ENCODE measurements around the gene PROM1. TPM values are rescaled to one million over a fixed set of nuclear protein-coding genes. Genes with fewer than 3 reads are reported as not detected.

The PROM1 gene
- total RNA-seq, 1 donor from 2014 or later, result 30.3 TPM

DNA sequence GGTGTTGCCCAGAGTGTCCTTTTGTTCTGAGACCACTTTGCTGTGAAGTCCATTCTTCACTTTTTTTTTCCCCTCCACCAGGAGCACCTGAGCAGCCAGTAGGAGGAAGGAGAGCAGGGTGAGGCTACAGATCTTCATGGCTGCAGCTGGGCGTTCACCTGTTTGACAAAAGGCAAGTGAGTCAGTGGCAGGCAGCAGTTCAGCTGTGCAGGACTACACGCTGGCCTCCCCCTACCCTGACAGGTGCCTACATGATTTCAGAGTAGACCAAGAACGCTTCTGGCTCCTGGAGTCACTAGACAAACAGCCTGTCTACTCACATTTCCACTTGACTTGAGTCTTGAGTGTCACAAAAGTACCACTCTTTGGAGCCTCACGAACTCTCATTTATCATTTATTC lies 147.3 kb downstream of the PROM1 start:
- H3K27ac Mint-ChIP-seq, result peak overlapping the region; percentile 30
- no peak for DNase-seq (ENCODE audit: extremely low spot score, unreplicated experiment)
- H3K4me1 Mint-ChIP-seq (ENCODE audit: unreplicated experiment), result peaks cover 7% of the 10 kb centered on the region
- no peaks in the 10 kb centered on the region for H3K36me3 Mint-ChIP-seq
- peak overlapping the region; percentile 33 for H3K4me3 Mint-ChIP-seq
- TF ChIP-seq, protein P1, sequence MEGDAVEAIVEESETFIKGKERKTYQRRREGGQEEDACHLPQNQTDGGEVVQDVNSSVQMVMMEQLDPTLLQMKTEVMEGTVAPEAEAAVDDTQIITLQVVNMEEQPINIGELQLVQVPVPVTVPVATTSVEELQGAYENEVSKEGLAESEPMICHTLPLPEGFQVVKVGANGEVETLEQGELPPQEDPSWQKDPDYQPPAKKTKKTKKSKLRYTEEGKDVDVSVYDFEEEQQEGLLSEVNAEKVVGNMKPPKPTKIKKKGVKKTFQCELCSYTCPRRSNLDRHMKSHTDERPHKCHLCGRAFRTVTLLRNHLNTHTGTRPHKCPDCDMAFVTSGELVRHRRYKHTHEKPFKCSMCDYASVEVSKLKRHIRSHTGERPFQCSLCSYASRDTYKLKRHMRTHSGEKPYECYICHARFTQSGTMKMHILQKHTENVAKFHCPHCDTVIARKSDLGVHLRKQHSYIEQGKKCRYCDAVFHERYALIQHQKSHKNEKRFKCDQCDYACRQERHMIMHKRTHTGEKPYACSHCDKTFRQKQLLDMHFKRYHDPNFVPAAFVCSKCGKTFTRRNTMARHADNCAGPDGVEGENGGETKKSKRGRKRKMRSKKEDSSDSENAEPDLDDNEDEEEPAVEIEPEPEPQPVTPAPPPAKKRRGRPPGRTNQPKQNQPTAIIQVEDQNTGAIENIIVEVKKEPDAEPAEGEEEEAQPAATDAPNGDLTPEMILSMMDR (conservative IDR thresholded peaks at IDR 0.05), result no peak
- peaks cover 4% of the 10 kb centered on the region for H3K27me3 Mint-ChIP-seq
- H3K9me3 Mint-ChIP-seq, result no peaks in the 10 kb centered on the region

DNA sequence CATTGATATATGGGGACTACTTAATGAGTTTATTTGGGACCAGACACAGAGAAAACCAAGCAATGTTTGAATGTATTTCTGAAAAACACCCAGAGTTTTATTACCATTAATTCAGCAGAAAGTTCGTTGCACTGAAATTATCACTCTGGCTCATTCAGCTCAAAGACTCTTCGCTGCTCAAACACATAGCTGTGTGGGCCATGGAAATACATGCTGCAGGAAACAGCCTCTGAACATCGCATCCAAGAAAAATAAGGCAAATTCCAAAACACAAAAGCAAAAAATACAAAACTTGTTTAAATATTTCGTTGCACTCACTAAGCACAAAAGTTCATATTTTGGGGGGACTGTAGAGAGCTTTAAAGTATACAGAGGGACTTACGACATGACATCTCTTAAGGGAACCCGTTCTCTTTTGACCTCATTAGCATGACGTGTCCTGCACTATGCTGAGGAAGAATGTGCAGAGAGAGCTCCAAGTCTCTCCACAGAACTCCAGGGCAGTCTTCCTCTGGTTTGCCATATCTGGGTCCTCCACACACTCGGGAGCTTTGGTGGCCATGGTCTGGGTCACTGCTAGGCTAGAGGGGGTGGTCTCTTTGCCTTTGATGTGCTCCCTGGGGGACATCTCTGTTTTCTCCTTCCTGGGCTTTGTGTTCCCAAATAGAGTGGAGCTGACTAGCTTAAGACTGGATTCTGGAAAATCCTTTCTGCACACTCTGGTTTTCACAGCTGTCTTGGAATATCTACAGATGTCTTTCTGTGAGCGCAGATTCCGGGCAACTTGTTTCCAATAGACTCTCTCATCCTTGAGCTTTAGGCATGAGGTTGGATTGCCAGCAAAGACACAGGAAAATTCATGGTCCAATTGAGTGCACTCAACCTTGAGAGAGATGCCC lies 148.1 kb downstream of the PROM1 start:
- H3K36me3 Mint-ChIP-seq, result no peaks in the 10 kb centered on the region

DNA sequence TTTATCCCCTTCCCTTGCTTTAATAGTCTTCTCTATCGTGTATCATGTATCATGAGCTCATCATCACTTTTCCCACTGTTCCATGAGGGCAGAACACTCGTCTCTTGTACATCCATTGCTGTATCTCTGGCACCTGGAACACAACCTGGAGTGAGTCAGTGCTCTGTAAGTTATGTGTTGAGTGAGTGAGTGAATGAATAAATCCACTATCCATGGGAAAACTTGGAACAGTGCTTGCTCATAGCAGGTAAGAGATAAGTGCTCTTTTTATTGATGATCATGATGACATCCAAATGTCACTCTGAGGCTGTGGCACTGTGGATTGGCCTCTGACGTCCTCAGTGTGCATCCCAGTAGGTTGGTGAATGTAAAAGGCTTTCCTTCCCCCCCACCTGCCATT lies 149.6 kb downstream of the PROM1 start:
- Mint-ChIP-seq H3K4me1 (ENCODE audit: unreplicated experiment) (peaks cover 7% of the 10 kb centered on the region), H3K36me3 (no peaks in the 10 kb centered on the region), H3K27ac (no peak overlapping the region), H3K9me3 (no peaks in the 10 kb centered on the region), H3K27me3 (no peaks in the 10 kb centered on the region), H3K4me3 (no peak overlapping the region)
- TF ChIP-seq, protein P1 (conservative IDR thresholded peaks at IDR 0.05), result no peak
- no peak for DNase-seq (ENCODE audit: extremely low spot score, unreplicated experiment)

More for the DNA sequence above, 148.1 kb downstream of the PROM1 start:
- TF ChIP-seq, protein P1 (conservative IDR thresholded peaks at IDR 0.05), result no peak
- Mint-ChIP-seq H3K27me3 (peaks cover 4% of the 10 kb centered on the region), H3K4me1 (ENCODE audit: unreplicated experiment) (peaks cover 7% of the 10 kb centered on the region), H3K4me3 (peak overlapping the region; percentile 6), H3K9me3 (no peaks in the 10 kb centered on the region), H3K27ac (no peak overlapping the region)
- no peak for DNase-seq (ENCODE audit: extremely low spot score, unreplicated experiment)

DNA sequence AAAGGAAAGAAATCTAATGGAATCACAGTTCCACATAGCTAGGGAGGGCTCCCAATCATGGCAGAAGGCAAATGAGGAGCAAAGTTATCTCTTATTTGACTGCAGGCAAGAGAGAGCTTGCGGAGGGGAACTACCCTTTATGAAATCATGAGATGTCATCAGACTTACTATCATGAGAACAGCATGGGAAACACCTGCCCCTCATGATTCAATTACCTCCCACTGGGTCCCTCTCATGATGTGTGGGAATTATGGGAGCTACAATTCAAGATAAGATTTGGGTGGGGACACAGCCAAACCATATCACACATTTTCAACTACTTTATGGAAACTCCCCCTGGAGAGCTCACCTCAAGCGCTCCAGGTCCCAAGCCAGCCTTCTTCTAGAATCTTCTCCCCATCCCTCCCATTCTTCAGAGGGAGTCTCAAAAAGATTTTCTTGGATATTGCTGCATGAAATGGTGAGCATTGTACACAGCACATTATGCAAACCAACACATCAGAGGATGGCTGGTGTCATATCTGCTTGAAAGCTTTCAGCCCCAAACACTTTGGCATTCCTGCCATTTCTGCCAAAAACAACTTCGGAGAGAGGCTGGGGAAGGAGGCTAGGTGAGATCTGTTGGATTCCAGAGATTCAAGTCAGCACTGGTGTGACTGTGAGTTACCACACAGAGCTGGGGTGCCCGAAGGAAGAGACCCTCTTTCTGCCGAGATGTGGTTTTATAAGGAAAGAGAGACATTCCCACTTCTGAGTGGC lies 152.2 kb downstream of the PROM1 start:
- H3K4me1 Mint-ChIP-seq (ENCODE audit: unreplicated experiment), result no peaks in the 10 kb centered on the region
- H3K27ac Mint-ChIP-seq, result no peak overlapping the region
- H3K27me3 Mint-ChIP-seq, result no peaks in the 10 kb centered on the region
- DNase-seq (ENCODE audit: extremely low spot score, unreplicated experiment), result no peak
- H3K9me3 Mint-ChIP-seq, result no peaks in the 10 kb centered on the region
- H3K4me3 Mint-ChIP-seq, result no peak overlapping the region
- H3K36me3 Mint-ChIP-seq, result no peaks in the 10 kb centered on the region
- TF ChIP-seq, protein P1 (conservative IDR thresholded peaks at IDR 0.05), result no peak

DNA sequence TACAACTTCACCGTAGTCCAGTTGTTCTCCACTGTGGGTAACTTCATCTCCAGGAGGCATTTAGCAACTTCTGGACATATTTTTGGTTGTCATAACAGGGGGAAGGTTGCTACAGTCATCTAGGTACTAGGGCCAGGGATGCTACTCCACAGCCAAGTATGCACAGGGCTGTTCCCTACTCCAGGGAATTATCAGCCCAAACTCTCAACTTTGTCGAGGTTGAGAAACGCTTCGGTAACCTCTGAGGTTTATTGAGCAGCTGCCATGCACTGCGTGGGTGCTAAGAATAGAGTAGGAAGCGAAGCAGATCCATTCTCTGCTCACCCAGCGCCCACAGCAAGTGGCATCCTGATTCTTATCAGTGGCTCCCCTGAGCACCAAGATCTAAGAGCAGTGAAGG lies 153.5 kb downstream of the PROM1 start:
- H3K36me3 Mint-ChIP-seq, result no peaks in the 10 kb centered on the region
- no peaks in the 10 kb centered on the region for H3K9me3 Mint-ChIP-seq
- H3K27ac Mint-ChIP-seq, result no peak overlapping the region
- DNase-seq (ENCODE audit: extremely low spot score, unreplicated experiment), result no peak
- no peak overlapping the region for H3K4me3 Mint-ChIP-seq
- no peaks in the 10 kb centered on the region for H3K4me1 Mint-ChIP-seq (ENCODE audit: unreplicated experiment)
- TF ChIP-seq, protein P1 (conservative IDR thresholded peaks at IDR 0.05), result no peak
- no peaks in the 10 kb centered on the region for H3K27me3 Mint-ChIP-seq
